ENCODE results near the gene LY6G5B.
"Not testable (repeated sequence)": the region's sequence is repeated elsewhere in the genome, so short reads cannot be mapped to it uniquely, and the experiment has no call there.

Gene LY6G5B

GRCh38 chr6:31708224-31708623 is 38.4 kb downstream of the LY6G5B start:
- H3K27ac ChIP-seq (ENCODE audit: low read depth, low read length): no peak overlapping the region
- H3K4me3 ChIP-seq (ENCODE audit: low read length): no peak overlapping the region
- H3K4me1 ChIP-seq (ENCODE audit: control insufficient read depth, insufficient read depth, low read length): no peaks in the 10 kb centered on the region
- no peak overlapping the region for H3K9ac ChIP-seq (ENCODE audit: low read length)
- no peaks in the 10 kb centered on the region for H3K27me3 ChIP-seq (ENCODE audit: control insufficient read depth, insufficient read depth, low read length)
- H3K36me3 ChIP-seq (ENCODE audit: control insufficient read depth, insufficient read depth, low read length): no peaks in the 10 kb centered on the region

- H3K36me3 ChIP-seq (ENCODE audit: control insufficient read depth, insufficient read depth, low read length); H3K4me3 ChIP-seq (ENCODE audit: low read length); H3K27ac ChIP-seq (ENCODE audit: low read depth, low read length); H3K4me1 ChIP-seq (ENCODE audit: control insufficient read depth, insufficient read depth, low read length); H3K9ac ChIP-seq (ENCODE audit: low read length); H3K27me3 ChIP-seq (ENCODE audit: control insufficient read depth, insufficient read depth, low read length): not testable (repeated sequence)
Measured at GRCh38 chr6:31709157-31709556, 39.4 kb downstream of the LY6G5B start.

GRCh38 chr6:31710523-31711219 is 40.9 kb downstream of the LY6G5B start:
- H3K36me3 ChIP-seq (ENCODE audit: control insufficient read depth, insufficient read depth, low read length): no peaks in the 10 kb centered on the region
- H3K27ac ChIP-seq (ENCODE audit: low read depth, low read length): no peak overlapping the region
- no peak overlapping the region for H3K4me3 ChIP-seq (ENCODE audit: low read length)
- no peaks in the 10 kb centered on the region for H3K27me3 ChIP-seq (ENCODE audit: control insufficient read depth, insufficient read depth, low read length)
- H3K4me1 ChIP-seq (ENCODE audit: control insufficient read depth, insufficient read depth, low read length): no peaks in the 10 kb centered on the region
- no peak overlapping the region for H3K9ac ChIP-seq (ENCODE audit: low read length)

- H3K4me1 ChIP-seq (ENCODE audit: control insufficient read depth, insufficient read depth, low read length): no peaks in the 10 kb centered on the region
- no peak overlapping the region for H3K27ac ChIP-seq (ENCODE audit: low read depth, low read length)
- H3K27me3 ChIP-seq (ENCODE audit: control insufficient read depth, insufficient read depth, low read length): no peaks in the 10 kb centered on the region
- H3K36me3 ChIP-seq (ENCODE audit: control insufficient read depth, insufficient read depth, low read length): no peaks in the 10 kb centered on the region
- H3K4me3 ChIP-seq (ENCODE audit: low read length): no peak overlapping the region
- H3K9ac ChIP-seq (ENCODE audit: low read length): no peak overlapping the region
Measured at GRCh38 chr6:31711233-31711632, 41.5 kb downstream of the LY6G5B start.

GRCh38 chr6:31712296-31712695 is 42.5 kb downstream of the LY6G5B start:
- Histone ChIP-seq H3K36me3 (ENCODE audit: control insufficient read depth, insufficient read depth, low read length) (no peaks in the 10 kb centered on the region), H3K27me3 (ENCODE audit: control insufficient read depth, insufficient read depth, low read length) (no peaks in the 10 kb centered on the region), H3K9ac (ENCODE audit: low read length) (no peak overlapping the region), H3K4me3 (ENCODE audit: low read length) (no peak overlapping the region), H3K27ac (ENCODE audit: low read depth, low read length) (no peak overlapping the region), H3K4me1 (ENCODE audit: control insufficient read depth, insufficient read depth, low read length) (no peaks in the 10 kb centered on the region)

- Histone ChIP-seq H3K4me1 (ENCODE audit: control insufficient read depth, insufficient read depth, low read length) (no peaks in the 10 kb centered on the region), H3K4me3 (ENCODE audit: low read length) (no peak overlapping the region), H3K36me3 (ENCODE audit: control insufficient read depth, insufficient read depth, low read length) (no peaks in the 10 kb centered on the region), H3K27ac (ENCODE audit: low read depth, low read length) (no peak overlapping the region), H3K9ac (ENCODE audit: low read length) (no peak overlapping the region), H3K27me3 (ENCODE audit: control insufficient read depth, insufficient read depth, low read length) (no peaks in the 10 kb centered on the region)
Measured at GRCh38 chr6:31713465-31713864, 43.7 kb downstream of the LY6G5B start.

GRCh38 chr6:31713991-31714684 is 44.4 kb downstream of the LY6G5B start:
- H3K27ac ChIP-seq (ENCODE audit: low read depth, low read length): no peak overlapping the region
- no peaks in the 10 kb centered on the region for H3K4me1 ChIP-seq (ENCODE audit: control insufficient read depth, insufficient read depth, low read length)
- H3K4me3 ChIP-seq (ENCODE audit: low read length): no peak overlapping the region
- no peaks in the 10 kb centered on the region for H3K27me3 ChIP-seq (ENCODE audit: control insufficient read depth, insufficient read depth, low read length)
- H3K9ac ChIP-seq (ENCODE audit: low read length): no peak overlapping the region
- H3K36me3 ChIP-seq (ENCODE audit: control insufficient read depth, insufficient read depth, low read length): no peaks in the 10 kb centered on the region

- no peaks in the 10 kb centered on the region for H3K4me1 ChIP-seq (ENCODE audit: control insufficient read depth, insufficient read depth, low read length)
- H3K9ac ChIP-seq (ENCODE audit: low read length): no peak within 1 kb of the TSS
- H3K27ac ChIP-seq (ENCODE audit: low read depth, low read length): peak within 1 kb of the TSS; percentile 75
- no peaks in the 10 kb centered on the region for H3K27me3 ChIP-seq (ENCODE audit: control insufficient read depth, insufficient read depth, low read length)
- H3K36me3 ChIP-seq (ENCODE audit: control insufficient read depth, insufficient read depth, low read length): no peaks in the 10 kb centered on the region
- H3K4me3 ChIP-seq (ENCODE audit: low read length): no peak within 1 kb of the TSS
Measured at GRCh38 chr6:31715022-31715958, 45.5 kb downstream of the LY6G5B start, which contains the start of gene LY6G6D. TSS of gene LY6G6D (plus strand) at chr6:31715348. CDS start at chr6:31715356, 8 bp downstream.

GRCh38 chr6:31717499-31718222 is 47.9 kb downstream of the LY6G5B start:
- no peaks in the 10 kb centered on the region for H3K4me1 ChIP-seq (ENCODE audit: control insufficient read depth, insufficient read depth, low read length)
- no peak overlapping the region for H3K9ac ChIP-seq (ENCODE audit: low read length)
- H3K4me3 ChIP-seq (ENCODE audit: low read length): no peak overlapping the region
- H3K36me3 ChIP-seq (ENCODE audit: control insufficient read depth, insufficient read depth, low read length): no peaks in the 10 kb centered on the region
- H3K27ac ChIP-seq (ENCODE audit: low read depth, low read length): no peak overlapping the region
- H3K27me3 ChIP-seq (ENCODE audit: control insufficient read depth, insufficient read depth, low read length): no peaks in the 10 kb centered on the region

- Histone ChIP-seq H3K9ac (ENCODE audit: low read length) (no peak overlapping the region), H3K4me3 (ENCODE audit: low read length) (no peak overlapping the region), H3K27me3 (ENCODE audit: control insufficient read depth, insufficient read depth, low read length) (no peaks in the 10 kb centered on the region), H3K36me3 (ENCODE audit: control insufficient read depth, insufficient read depth, low read length) (no peaks in the 10 kb centered on the region), H3K4me1 (ENCODE audit: control insufficient read depth, insufficient read depth, low read length) (no peaks in the 10 kb centered on the region), H3K27ac (ENCODE audit: low read depth, low read length) (no peak overlapping the region)
Measured at GRCh38 chr6:31718265-31718664, 48.5 kb downstream of the LY6G5B start.

- no peaks in the 10 kb centered on the region for H3K36me3 ChIP-seq (ENCODE audit: control insufficient read depth, insufficient read depth, low read length)
- no peak overlapping the region for H3K9ac ChIP-seq (ENCODE audit: low read length)
- H3K27me3 ChIP-seq (ENCODE audit: control insufficient read depth, insufficient read depth, low read length): no peaks in the 10 kb centered on the region
- H3K27ac ChIP-seq (ENCODE audit: low read depth, low read length): no peak overlapping the region
- no peaks in the 10 kb centered on the region for H3K4me1 ChIP-seq (ENCODE audit: control insufficient read depth, insufficient read depth, low read length)
- no peak overlapping the region for H3K4me3 ChIP-seq (ENCODE audit: low read length)
Measured at GRCh38 chr6:31719001-31719400, 49.2 kb downstream of the LY6G5B start.
